H1 (cell line): ENCODE data around the gene ZDHHC8. TPM values are rescaled to one million over a fixed set of nuclear protein-coding genes. Genes with fewer than 3 reads are reported as not detected.
A peak's percentile ranks its signal among the peaks of the same experiment; 100 is the strongest.

Experiments
- ATF2 ChIP-seq: IDR thresholded peaks from 2 replicates; pipeline ENCODE4 v1.6.1; 2012; ENCODE audit warnings: low read length, inconsistent platforms
- CREB1 ChIP-seq: IDR thresholded peaks from 2 replicates; pipeline ENCODE4 v1.6.1; 2012; ENCODE audit warnings: inconsistent platforms
- EGR1 ChIP-seq: IDR thresholded peaks from 2 replicates; pipeline ENCODE4 v1.6.1; 2011; ENCODE audit warnings: low read depth, low read length, borderline replicate concordance
- RAD21 ChIP-seq, 2 experiments: IDR thresholded peaks in 1 of 2; conservative IDR thresholded peaks in 1 of 2; 2 replicates each; pipeline ENCODE4 v1.6.1; 2011; ENCODE audit warnings: low read depth in 2 of 2, low read length in 2 of 2, improper control_type of control experiment in 1 of 2, inconsistent platforms in 1 of 2, mild to moderate bottlenecking in 1 of 2, moderate library complexity in 1 of 2
- SIN3A ChIP-seq, 2 experiments: IDR thresholded peaks in 1 of 2; conservative IDR thresholded peaks in 1 of 2; 2 replicates each; pipeline ENCODE4 v1.6.1; 2011 to 2012; ENCODE audit warnings: low read length in 2 of 2, improper control_type of control experiment in 1 of 2, low read depth in 1 of 2, mild to moderate bottlenecking in 1 of 2
- SP2 ChIP-seq: IDR thresholded peaks from 2 replicates; pipeline ENCODE4 v1.6.1; 2012; ENCODE audit warnings: mild to moderate bottlenecking, low read length, inconsistent platforms
- polyA plus RNA-seq, 7 experiments: library from polyadenylated mRNA; depleted of rRNA in 3 of 7; stranded (reverse) in 5 of 7; unstranded in 2 of 7; fragments of >200 nt in 5 of 7; fragments of 200-250 nt in 2 of 7; gene quantifications; 1 replicate in 5 of 7; 2 replicates in 1 of 7; 4 replicates in 1 of 7; pipeline versions ENCODE4 v1.2.1 to v1.2.3, GENCODE V29; 2011 to 2013; ENCODE audit warnings: missing spikeins in 2 of 7, mixed read lengths in 2 of 7
- total RNA-seq: library from RNA; stranded (reverse); fragmentation: NEBNext Ultra II Directional; extraction: Animal tissue kit (Norgen Biotek cat#: 25700); gene quantifications from 2 replicates; pipeline ENCODE4 v1.2.1, GENCODE V29; 2021
- TF ChIP-seq, protein P1 (sequence below): fragments of 300-600 bp; sonication (generic); IDR thresholded peaks from 2 replicates; pipeline ENCODE4 v1.7.1; 2012; ENCODE audit warnings: low read length, moderate library complexity, mild to moderate bottlenecking, inconsistent platforms; ENCODE audit not compliant: insufficient replicate concordance

Gene ZDHHC8
- total and polyA plus RNA-seq, 2 of the 8 experiments (the other 6 are each of a cell fraction or from before 2014, with no cell fraction given), result 18.6 to 65.6 TPM

- TF ChIP-seq RAD21 (IDR thresholded peaks at IDR 0.05 in 1 of 2, conservative IDR thresholded peaks at IDR 0.05 in 1 of 2; ENCODE audit: low read depth in 2 of 2, low read length in 2 of 2) (peak; percentile 100), SIN3A (conservative IDR thresholded peaks at IDR 0.05 in 1 of 2, IDR thresholded peaks at IDR 0.05 in 1 of 2; ENCODE audit: low read depth in 1 of 2, low read length in 2 of 2) (0 out of 4 replicates have a peak, but pooled peaks of 1 of the 2 experiments have one; percentile 34), ATF2 (no peak), SP2 (no peak), EGR1 (no peak), CREB1 (no peak)
- TF ChIP-seq, protein P1, sequence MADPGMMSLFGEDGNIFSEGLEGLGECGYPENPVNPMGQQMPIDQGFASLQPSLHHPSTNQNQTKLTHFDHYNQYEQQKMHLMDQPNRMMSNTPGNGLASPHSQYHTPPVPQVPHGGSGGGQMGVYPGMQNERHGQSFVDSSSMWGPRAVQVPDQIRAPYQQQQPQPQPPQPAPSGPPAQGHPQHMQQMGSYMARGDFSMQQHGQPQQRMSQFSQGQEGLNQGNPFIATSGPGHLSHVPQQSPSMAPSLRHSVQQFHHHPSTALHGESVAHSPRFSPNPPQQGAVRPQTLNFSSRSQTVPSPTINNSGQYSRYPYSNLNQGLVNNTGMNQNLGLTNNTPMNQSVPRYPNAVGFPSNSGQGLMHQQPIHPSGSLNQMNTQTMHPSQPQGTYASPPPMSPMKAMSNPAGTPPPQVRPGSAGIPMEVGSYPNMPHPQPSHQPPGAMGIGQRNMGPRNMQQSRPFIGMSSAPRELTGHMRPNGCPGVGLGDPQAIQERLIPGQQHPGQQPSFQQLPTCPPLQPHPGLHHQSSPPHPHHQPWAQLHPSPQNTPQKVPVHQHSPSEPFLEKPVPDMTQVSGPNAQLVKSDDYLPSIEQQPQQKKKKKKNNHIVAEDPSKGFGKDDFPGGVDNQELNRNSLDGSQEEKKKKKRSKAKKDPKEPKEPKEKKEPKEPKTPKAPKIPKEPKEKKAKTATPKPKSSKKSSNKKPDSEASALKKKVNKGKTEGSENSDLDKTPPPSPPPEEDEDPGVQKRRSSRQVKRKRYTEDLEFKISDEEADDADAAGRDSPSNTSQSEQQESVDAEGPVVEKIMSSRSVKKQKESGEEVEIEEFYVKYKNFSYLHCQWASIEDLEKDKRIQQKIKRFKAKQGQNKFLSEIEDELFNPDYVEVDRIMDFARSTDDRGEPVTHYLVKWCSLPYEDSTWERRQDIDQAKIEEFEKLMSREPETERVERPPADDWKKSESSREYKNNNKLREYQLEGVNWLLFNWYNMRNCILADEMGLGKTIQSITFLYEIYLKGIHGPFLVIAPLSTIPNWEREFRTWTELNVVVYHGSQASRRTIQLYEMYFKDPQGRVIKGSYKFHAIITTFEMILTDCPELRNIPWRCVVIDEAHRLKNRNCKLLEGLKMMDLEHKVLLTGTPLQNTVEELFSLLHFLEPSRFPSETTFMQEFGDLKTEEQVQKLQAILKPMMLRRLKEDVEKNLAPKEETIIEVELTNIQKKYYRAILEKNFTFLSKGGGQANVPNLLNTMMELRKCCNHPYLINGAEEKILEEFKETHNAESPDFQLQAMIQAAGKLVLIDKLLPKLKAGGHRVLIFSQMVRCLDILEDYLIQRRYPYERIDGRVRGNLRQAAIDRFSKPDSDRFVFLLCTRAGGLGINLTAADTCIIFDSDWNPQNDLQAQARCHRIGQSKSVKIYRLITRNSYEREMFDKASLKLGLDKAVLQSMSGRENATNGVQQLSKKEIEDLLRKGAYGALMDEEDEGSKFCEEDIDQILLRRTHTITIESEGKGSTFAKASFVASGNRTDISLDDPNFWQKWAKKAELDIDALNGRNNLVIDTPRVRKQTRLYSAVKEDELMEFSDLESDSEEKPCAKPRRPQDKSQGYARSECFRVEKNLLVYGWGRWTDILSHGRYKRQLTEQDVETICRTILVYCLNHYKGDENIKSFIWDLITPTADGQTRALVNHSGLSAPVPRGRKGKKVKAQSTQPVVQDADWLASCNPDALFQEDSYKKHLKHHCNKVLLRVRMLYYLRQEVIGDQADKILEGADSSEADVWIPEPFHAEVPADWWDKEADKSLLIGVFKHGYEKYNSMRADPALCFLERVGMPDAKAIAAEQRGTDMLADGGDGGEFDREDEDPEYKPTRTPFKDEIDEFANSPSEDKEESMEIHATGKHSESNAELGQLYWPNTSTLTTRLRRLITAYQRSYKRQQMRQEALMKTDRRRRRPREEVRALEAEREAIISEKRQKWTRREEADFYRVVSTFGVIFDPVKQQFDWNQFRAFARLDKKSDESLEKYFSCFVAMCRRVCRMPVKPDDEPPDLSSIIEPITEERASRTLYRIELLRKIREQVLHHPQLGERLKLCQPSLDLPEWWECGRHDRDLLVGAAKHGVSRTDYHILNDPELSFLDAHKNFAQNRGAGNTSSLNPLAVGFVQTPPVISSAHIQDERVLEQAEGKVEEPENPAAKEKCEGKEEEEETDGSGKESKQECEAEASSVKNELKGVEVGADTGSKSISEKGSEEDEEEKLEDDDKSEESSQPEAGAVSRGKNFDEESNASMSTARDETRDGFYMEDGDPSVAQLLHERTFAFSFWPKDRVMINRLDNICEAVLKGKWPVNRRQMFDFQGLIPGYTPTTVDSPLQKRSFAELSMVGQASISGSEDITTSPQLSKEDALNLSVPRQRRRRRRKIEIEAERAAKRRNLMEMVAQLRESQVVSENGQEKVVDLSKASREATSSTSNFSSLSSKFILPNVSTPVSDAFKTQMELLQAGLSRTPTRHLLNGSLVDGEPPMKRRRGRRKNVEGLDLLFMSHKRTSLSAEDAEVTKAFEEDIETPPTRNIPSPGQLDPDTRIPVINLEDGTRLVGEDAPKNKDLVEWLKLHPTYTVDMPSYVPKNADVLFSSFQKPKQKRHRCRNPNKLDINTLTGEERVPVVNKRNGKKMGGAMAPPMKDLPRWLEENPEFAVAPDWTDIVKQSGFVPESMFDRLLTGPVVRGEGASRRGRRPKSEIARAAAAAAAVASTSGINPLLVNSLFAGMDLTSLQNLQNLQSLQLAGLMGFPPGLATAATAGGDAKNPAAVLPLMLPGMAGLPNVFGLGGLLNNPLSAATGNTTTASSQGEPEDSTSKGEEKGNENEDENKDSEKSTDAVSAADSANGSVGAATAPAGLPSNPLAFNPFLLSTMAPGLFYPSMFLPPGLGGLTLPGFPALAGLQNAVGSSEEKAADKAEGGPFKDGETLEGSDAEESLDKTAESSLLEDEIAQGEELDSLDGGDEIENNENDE, result no peak
Observed at GRCh38 chr22:20156611-20157429, 25.2 kb downstream of the ZDHHC8 start (continued).
